ENCODE results near the gene TRA2A.

- TF ChIP-seq CTCF (IDR thresholded peaks at IDR 0.05; ENCODE audit: insufficient read depth, low read length, poor library complexity, severe bottlenecking) (no peak), EZH2phosphoT487 (conservative IDR thresholded peaks at IDR 0.05; ENCODE audit: low read length) (no peak)
These were observed 49.1 kb downstream of the TRA2A start for GRCh38 chr7:23482686-23483085.

All from SU-DHL-6 (cell line).